Activated naive CD4-positive, alpha-beta T cell treated with anti-CD3 and anti-CD28 coated beads, Interleukin-2, amount 50 U/mL, for 72 hours (primary cell): Measurements from ENCODE around the gene RASSF7. TPM values are rescaled to one million over a fixed set of nuclear protein-coding genes. Genes with fewer than 3 reads are reported as not detected.
"Not testable (repeated sequence)": the region's sequence is repeated elsewhere in the genome, so short reads cannot be mapped to it uniquely, and the experiment has no call there.

ENCODE experiments used
- ATAC-seq, 2 donors: fragments of 150-1000 bp; cut with Tn5 transposase; 2 replicates each; pipeline ENCODE4 v1.10.0; 2021; ENCODE audit warnings: mild to moderate bottlenecking in 2 of 2, moderate library complexity in 2 of 2
- DNase-seq, 2 donors: peaks; one replicate each; pipeline ENCODE4 v3.0.0; 2021 to 2022; ENCODE audit warnings: low spot score in 2 of 2
- H3K27ac Mint-ChIP-seq, 2 donors: one replicate each; pipeline ENCODE4 v1.8.0; 2022; ENCODE audit warnings: mild to moderate bottlenecking in 2 of 2, mixed read lengths in 2 of 2
- H3K36me3 Mint-ChIP-seq, 2 donors: one replicate each; pipeline ENCODE4 v1.8.0; 2022; ENCODE audit warnings: mixed read lengths in 2 of 2
- H3K9me3 Mint-ChIP-seq, 2 donors: one replicate each; pipeline ENCODE4 v1.8.0; 2022; ENCODE audit warnings: mixed read lengths in 2 of 2
- total RNA-seq, 2 donors: library from RNA; stranded (reverse); gene quantifications; one replicate each; pipeline ENCODE4 v1.2.3, GENCODE V29; 2022

Gene RASSF7, protein sequence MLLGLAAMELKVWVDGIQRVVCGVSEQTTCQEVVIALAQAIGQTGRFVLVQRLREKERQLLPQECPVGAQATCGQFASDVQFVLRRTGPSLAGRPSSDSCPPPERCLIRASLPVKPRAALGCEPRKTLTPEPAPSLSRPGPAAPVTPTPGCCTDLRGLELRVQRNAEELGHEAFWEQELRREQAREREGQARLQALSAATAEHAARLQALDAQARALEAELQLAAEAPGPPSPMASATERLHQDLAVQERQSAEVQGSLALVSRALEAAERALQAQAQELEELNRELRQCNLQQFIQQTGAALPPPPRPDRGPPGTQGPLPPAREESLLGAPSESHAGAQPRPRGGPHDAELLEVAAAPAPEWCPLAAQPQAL
- total RNA-seq: 10 to 100 TPM; 13.3 to 17.5 TPM

DNA sequence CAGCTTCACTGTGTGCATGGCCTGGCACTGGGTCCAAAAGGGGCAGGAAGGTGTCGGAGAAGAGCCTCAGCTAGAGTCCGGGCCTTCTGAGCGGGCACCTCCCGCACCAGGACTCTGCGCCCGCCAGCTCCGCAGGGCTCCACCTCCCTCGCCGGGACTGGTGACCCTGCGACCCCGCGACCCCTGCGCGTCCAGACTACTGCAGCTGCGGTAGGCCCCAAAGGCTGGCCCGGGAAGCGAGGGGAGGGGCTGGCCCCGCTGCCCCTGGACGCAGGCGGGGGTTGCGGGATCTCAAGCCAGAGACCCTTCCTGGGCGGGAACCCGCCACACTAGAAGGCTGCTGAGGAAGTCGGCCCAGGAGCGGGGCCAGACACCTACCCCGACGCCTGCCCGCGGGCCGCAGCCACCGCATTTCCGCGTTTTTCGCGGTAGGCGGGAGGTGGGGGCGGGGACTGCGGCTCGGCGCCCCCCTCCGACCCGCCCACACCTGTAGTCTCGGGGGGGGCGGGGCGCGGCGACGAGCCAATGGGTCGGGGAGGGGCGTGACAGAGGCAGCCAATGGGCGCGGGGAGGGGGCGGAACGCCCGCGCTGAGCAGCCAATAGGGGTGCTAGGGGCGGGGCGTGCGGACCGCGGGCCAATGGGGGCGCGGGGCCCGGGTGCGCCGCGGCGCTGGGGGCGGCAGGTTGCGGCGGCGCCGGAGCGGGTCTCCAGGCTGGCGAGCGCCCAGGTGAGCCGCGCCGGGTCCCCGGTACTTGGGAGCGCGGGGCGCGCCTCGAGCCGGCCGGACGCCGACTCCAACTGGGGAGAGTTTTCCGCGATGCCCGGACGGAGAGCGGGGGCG lies at the start of gene RASSF7, which contains the start of gene LMNTD2:
TSS of gene RASSF7 (plus strand) at position 666 of the 843 bp plus-strand sequence. CDS start 799 bp downstream, outside the sequence.
TSS of gene LMNTD2 (minus strand) at position 434 of the 843 bp plus-strand sequence. CDS start at position 412, 22 bp downstream.
- H3K9me3 Mint-ChIP-seq: no peaks in the 10 kb centered on the region
- peak within 1 kb of the TSS; percentile 75 to 93 for H3K27ac Mint-ChIP-seq

DNA sequence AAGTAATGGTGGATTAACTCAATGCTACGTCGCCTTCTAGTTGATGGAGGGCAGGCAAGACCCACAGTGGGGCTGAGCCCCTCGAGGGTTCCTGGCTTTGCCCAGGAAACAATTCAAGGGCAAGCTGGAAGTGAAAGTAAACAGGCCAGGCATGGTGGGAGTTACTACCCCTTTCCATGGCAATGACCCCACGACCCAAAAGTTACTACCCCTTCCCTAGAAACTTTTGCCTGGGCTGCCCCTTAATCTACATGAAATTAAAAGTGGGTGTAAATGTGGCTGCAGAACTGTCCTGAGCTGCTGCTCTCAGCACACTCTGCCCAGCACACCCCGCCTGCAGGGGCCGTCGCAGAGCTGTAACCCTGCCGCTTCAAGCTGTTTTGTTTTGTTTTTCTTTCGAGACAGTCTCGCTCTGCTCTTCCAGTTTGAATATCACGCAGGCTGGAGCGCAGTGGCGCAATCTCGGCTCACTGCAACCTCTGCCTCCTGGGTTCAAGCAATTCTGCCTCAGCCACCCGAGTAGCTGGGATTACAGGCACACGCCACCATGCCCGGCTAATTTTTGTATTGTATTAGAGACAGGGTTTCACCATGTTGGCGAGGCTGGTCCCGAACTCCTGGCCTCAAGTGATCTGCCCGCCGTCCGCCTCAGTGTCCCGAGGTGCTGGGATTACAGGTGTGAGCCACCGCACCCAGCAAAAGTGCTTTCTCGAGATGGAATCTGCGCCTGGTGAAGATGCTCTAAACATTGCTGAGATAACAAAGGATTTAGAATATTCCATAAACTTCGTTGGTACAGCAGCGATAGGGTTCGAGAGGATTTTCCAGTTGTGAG lies 47.8 kb upstream of the RASSF7 start:
- no peak for DNase-seq
- H3K36me3 Mint-ChIP-seq: peaks cover 0 to 36% of the 10 kb centered on the region in 2 donors
- H3K9me3 Mint-ChIP-seq: peaks cover 0 to 8% of the 10 kb centered on the region in 2 donors
- no peak for ATAC-seq
- no peak overlapping the region for H3K27ac Mint-ChIP-seq

More for the DNA sequence above, at the start of gene RASSF7, which contains the start of gene LMNTD2:
- H3K36me3 Mint-ChIP-seq: no peaks in the 10 kb centered on the region
- ATAC-seq (peak; percentile 93 to 94), DNase-seq (peak; percentile 95 to 98)

DNA sequence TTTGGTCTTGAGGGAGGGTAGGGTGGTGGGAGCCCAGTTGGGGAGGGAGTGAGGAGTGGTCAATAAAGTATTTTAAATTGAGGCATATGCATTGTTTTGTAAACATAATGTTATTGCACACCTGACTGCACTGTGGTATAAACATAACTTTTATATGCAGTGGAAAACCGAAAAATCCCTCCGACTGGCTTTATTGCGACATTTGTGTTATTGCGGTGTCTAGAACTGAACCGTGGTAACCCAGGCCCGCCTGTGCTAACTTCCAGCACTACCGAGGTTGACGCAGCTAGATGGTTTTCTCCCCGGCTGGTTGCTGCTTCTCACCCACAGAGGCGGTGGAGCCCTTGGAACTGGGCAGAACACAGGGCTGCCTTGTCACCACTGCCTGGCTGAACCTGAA lies 46.2 kb upstream of the RASSF7 start:
- no peak for ATAC-seq
- Mint-ChIP-seq H3K27ac (no peak overlapping the region), H3K9me3 (peaks cover 0 to 8% of the 10 kb centered on the region in 2 donors), H3K36me3 (peaks cover 0 to 37% of the 10 kb centered on the region in 2 donors)
- DNase-seq: no peak

DNA sequence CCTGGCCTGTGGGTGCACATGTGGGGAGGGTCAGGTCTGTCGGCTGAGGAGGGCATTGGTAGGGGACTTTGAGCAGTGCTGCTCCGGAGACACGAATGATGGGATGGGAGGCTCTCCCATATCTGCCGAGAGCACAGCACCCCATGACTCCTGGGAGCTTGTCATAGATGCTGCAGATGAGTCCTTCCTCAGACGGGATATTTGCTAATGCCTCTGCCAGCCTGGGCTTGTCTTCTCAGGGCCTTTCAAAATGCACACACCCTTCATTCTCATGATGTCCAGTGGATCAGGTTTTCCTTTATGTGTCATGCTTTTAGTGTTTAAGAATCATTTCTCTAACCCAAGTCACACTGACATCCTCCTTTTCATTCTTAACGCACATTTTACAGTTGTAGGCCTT lies 45.6 kb upstream of the RASSF7 start:
- Mint-ChIP-seq H3K27ac (peak overlapping the region in 1 of 2 donors; percentile 79), H3K36me3 (peaks cover 0 to 32% of the 10 kb centered on the region in 2 donors), H3K9me3 (peaks cover 0 to 8% of the 10 kb centered on the region in 2 donors)
- DNase-seq (no peak), ATAC-seq (no peak)

DNA sequence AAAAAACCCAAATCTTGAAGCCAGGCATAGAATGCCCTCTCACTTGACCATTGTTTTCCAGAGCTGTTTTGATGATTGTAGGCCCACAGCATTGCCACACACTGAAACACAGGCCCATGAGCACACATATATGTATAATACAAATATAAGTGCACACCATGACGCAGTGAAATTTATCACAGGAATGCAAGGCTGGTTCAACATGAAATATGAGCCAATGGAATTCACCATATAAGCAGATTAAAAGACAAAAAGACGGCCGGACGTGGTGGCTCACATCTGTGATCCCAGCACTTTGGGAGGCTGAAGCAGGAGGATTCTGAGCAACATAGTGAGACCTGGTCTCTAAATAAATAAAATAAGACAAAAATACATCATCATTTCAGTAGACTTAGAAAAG lies 44.4 kb upstream of the RASSF7 start:
- DNase-seq (no peak), ATAC-seq (no peak)
- H3K27ac Mint-ChIP-seq: no peak overlapping the region
- peaks cover 0 to 31% of the 10 kb centered on the region in 2 donors for H3K36me3 Mint-ChIP-seq
- H3K9me3 Mint-ChIP-seq: peaks cover 0 to 8% of the 10 kb centered on the region in 2 donors

DNA sequence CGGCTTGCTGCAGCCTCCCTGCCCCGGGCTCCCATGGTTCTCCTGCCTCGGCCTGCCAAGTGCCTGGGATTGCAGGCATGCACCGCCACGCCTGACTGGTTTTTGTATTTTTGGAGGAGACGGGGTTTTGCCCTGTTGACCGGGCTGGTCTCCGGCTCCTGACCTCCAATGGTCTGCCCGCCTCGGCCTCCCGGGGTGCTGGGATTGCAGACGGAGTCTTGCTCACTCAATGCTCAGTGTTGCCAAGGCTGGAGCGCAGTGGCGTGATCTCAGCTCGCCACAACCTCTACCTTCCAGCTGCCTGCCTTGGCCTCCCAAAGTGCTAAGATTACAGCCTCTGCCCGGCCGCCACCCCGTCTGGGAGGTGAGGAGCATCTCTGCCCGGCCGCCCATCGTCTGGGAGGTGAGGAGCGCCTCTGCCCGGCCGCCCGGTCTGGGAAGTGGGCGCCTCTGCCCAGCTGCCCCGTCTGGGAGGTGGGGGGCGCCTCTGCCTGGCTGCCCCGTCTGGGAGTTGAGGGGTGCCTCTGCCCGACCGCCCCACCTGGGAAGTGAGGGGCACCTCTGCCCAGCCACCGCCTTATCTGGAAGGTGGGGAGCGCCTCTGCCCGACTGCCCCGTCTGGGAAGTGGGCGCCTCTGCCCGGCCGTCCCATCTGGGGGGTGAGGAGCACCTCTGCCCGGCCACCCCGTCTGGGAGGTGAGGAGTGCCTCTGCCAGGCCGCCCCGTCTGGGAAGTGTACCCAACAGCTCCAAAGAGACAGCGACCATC lies 43.7 kb upstream of the RASSF7 start:
- not testable (repeated sequence) for DNase-seq, H3K9me3 Mint-ChIP-seq, H3K27ac Mint-ChIP-seq, ATAC-seq
- H3K36me3 Mint-ChIP-seq: peaks cover 0 to 28% of the 10 kb centered on the region in 2 donors

DNA sequence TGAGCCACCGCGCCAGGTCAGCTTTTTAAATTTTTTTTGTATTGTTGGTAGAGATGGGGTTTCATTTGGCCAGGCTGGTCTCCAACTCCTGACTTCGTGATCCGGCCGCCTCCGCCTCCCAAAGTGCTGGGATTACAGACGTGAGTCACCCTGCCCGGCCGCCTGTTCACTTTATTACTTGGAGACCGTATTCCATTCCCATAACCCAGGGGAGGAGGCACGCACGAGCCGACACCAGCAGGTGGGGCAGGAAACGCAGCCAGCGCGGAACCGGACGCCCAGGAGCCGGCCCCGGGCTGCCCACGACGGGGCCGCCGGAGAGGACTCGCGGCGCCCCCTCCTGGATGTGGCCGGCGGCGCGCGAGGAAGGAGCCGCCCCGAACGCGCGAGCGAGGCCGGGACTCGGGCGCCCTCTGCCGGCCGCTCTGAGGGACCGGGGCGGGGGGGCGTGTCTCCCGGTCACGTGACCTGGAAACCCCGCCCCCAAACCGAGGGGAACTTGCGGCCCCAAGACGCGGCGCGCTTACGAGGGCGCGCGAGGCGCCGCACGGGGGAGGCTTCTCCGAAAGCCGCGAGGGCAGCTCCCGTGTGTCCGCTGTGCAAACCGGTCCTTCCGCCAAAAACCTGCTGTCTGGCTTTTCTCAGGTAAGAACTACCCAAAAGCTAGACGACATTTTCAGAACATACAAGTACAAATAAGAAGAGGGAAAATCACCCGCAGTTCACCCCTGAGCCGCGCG lies 42.1 kb upstream of the RASSF7 start:
- DNase-seq (peak; percentile 89 to 91), ATAC-seq (peak; percentile 89)
- peaks cover 0 to 8% of the 10 kb centered on the region in 2 donors for H3K9me3 Mint-ChIP-seq
- H3K27ac Mint-ChIP-seq: no peak overlapping the region
- peaks cover 0 to 28% of the 10 kb centered on the region in 2 donors for H3K36me3 Mint-ChIP-seq

DNA sequence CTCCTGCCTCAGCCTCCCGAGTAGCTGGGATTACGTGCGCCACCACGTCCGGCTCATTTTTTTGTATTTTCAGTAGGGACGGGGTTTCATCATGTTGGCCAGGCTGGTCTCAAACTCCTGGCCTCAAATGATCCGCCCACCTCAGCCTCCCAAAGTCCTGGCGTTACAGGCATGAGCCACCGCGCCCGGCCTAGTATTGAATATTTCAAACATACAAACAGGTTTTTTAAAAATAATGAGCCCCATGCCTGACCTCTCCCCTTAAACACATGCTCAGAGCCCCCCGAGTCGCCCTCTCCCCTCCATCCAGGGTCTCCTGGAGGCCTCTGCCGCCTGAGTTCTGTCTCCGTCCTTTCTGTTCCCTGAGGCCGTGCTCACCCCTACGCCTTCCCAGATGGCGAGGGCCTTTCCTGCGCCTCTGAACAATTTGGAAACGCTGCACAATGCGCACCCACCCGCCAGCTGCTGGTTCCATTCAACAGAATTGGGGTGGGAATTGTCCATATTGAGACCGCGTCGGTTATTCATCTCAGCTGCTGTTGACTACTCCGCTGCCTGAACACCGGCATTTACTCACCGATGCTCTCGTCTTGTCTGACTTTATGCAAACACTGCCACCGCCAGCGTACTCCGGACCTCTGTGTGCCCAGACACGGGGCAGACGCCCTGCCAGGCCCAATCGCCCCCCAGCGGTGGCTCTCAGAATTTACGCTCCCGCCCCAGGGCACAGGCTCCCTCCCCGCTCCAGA lies 40.2 kb upstream of the RASSF7 start:
- no peak for DNase-seq
- peak; percentile 3 to 19 for ATAC-seq
- Mint-ChIP-seq H3K27ac (no peak overlapping the region), H3K9me3 (peaks cover 0 to 8% of the 10 kb centered on the region in 2 donors), H3K36me3 (peaks cover 0 to 20% of the 10 kb centered on the region in 2 donors)

DNA sequence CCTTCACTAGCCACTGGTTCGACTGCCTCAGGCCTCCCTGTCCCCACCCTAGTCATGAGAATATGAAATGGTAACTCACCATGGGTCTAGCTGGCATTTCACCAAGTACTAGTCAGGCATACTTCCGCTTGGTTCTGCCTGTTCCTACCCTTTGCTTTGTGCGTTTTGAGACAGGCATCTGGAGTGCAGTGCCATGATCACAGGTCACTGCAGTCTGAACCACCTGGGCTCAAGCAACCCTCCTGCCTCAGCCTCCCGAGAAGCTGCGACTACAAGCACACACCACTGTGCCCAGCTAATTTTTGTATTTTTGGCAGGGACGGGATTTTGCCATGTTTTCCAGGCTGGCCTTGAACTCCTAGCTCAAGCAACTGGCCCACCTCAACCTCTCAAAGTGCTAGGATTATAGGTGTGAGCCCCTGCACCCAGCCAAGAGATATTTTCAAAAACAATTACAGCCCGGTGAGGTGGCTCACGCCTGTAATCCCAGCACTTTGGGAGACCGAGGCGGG lies 39.5 kb upstream of the RASSF7 start:
- Mint-ChIP-seq H3K9me3 (peaks cover 0 to 7% of the 10 kb centered on the region in 2 donors), H3K36me3 (peaks cover 0 to 13% of the 10 kb centered on the region in 2 donors)
- ATAC-seq: peak in 1 of 2 donors; percentile 7

DNA sequence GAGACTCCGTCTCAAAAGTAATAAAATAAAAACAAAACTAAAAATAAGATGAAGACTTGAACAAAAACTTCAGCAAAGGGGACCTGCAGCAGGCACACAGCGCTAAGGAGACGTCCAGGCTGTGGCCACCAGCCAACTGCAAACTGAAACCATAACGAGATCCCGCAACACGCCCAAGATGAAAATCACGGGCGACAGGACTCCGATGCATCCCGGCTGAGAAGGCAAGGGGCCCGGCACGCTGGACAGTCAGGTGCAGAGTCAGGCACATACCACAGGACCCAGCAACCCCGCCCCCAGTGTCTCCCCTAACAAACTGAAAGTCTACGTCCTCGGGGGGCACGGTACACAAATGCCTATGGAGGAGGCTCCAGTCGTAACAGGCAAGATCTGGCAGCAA lies 34.6 kb upstream of the RASSF7 start:
- no peak overlapping the region for H3K27ac Mint-ChIP-seq
- no peaks in the 10 kb centered on the region for H3K36me3 Mint-ChIP-seq
- no peaks in the 10 kb centered on the region for H3K9me3 Mint-ChIP-seq
- ATAC-seq (no peak), DNase-seq (no peak)

More for the DNA sequence above, 39.5 kb upstream of the RASSF7 start:
- DNase-seq: no peak
- no peak overlapping the region for H3K27ac Mint-ChIP-seq

DNA sequence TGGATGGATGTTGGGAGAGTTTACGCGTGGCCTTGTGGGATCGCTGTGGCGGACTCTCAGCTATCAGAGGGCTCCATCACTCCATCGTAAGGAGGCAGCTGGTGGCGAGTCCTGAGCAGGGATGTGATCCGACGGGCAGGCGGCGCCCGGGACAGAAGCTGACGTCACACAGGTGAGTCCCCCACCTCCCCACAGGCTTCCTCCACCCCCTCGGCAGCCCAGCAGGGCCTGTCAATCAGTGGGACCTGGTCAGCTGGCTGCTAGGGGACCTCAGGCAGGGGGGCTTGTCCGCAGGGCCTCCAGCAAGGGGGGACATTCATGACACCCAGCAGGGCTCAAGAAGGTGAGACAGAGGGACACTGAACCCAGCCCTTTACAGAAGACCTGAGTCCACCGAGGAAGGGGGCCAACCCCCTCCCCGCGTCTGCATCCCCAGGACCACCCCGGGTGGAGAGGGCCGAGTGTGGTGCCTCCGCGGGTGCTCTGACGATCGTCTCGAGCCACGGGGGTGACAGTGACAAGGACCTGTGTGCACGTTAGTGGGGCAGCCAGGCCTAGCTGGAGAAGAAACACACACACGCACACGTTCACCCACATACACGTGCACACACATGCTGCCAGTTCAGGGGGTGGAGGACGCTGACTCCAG lies 32.5 kb upstream of the RASSF7 start:
- Mint-ChIP-seq H3K36me3 (no peaks in the 10 kb centered on the region), H3K27ac (no peak overlapping the region), H3K9me3 (no peaks in the 10 kb centered on the region)
- ATAC-seq: peak in 1 of 2 donors; percentile 6
- no peak for DNase-seq

DNA sequence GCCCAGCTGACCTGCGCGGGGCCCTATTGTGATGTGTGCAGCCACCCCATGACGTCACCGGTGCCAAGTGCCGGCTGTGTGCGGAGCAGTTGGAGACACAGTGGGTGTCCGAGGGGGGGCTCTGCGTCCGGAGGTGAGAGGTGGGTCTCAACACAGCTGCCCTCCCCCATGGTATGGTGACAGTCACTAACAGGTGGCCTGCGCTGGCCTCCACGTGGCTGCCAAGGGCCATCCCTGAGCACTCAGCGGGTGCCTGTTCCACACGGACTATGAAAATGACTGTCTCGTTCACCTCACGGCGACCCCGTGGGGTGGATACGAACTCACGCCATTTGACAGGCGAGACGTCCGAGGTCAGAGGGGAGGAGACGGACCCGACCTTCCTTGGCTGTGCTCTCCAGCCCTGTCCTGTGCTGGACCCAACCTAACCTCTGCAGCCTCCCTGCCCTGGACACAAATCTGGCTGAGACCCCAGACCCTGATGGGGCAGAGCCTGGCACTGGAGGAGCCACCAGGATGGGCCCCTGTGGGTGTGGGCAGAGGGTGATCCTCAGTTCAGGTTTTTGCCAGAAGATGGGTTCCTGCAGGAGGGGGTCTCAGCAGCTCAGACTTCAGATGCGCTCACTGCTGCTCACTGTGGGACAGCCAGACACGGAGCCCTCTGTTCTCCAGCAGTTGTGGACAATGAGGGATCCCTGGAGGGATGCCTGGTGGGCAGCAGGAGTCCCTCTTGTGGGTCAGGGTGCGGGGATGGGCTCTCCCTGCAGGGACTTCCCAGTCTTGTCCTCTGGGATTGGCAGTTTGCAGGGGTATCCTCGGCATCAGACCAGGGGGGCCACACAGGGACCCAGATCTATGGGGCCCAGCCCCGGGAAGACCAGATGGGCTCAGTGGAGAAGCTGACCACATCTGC lies 31.7 kb upstream of the RASSF7 start:
- DNase-seq: no peak
- ATAC-seq: peak in 1 of 2 donors; percentile 19
- Mint-ChIP-seq H3K36me3 (no peaks in the 10 kb centered on the region), H3K27ac (no peak overlapping the region), H3K9me3 (no peaks in the 10 kb centered on the region)
